Neural progenitor cell (in vitro differentiated cells): ENCODE results near the gene KLHL29.

Experiments used
- EZH2 ChIP-seq: fragments of 200-600 bp; sonication (generic); IDR thresholded peaks from 2 replicates; pipeline ENCODE4 v1.6.1; 2017; ENCODE audit warnings: antibody characterized with exemption, mild to moderate bottlenecking, moderate library complexity
- EZH2phosphoT487 ChIP-seq: fragments of 200-600 bp; sonication (generic); IDR thresholded peaks from 2 replicates; pipeline ENCODE4 v1.6.1; 2017; ENCODE audit warnings: antibody characterized with exemption
- TF ChIP-seq, protein P1 (sequence below): fragments of 200-600 bp; sonication (generic); IDR thresholded peaks from 2 replicates; pipeline ENCODE4 v1.5.1; 2017; ENCODE audit warnings: antibody characterized with exemption, mild to moderate bottlenecking

- TF ChIP-seq, protein P1, sequence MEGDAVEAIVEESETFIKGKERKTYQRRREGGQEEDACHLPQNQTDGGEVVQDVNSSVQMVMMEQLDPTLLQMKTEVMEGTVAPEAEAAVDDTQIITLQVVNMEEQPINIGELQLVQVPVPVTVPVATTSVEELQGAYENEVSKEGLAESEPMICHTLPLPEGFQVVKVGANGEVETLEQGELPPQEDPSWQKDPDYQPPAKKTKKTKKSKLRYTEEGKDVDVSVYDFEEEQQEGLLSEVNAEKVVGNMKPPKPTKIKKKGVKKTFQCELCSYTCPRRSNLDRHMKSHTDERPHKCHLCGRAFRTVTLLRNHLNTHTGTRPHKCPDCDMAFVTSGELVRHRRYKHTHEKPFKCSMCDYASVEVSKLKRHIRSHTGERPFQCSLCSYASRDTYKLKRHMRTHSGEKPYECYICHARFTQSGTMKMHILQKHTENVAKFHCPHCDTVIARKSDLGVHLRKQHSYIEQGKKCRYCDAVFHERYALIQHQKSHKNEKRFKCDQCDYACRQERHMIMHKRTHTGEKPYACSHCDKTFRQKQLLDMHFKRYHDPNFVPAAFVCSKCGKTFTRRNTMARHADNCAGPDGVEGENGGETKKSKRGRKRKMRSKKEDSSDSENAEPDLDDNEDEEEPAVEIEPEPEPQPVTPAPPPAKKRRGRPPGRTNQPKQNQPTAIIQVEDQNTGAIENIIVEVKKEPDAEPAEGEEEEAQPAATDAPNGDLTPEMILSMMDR, result no peak
- TF ChIP-seq EZH2 (no peak), EZH2phosphoT487 (no peak)
Observed at GRCh38 chr2:23531881-23532280, 146.9 kb downstream of the KLHL29 start.
